Measurements from ENCODE around the gene RNH1. TPM values are rescaled to one million over a fixed set of nuclear protein-coding genes. Genes with fewer than 3 reads are reported as not detected.

The RNH1 gene
- total RNA-seq, 2 experiments from 2014 or later = 65.5 to 65.7 TPM

DNA sequence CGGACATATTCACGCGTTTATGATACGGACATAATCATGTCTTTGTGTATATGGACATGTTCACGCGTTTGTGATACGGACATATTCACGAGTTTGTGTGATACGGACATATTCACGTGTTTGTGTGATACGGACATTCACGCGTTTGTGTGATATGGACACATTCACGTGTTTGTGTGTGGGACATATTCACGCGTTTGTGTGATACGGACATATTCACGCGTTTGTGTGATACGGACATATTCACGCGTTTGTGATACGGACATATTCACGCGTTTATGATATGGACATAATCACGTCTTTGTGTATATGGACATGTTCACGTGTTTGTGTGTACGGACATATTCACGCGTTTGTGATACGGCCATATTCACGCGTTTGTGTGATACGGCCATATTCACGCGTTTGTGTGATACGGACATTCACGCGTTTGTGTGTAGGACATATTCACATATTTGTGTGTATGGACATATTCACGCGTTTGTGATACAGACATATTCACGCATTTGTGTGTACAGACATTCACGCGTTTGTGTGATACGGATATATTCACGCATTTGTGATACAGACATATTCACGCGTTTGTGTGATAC is 32.0 kb downstream of the RNH1 start:
- intact Hi-C loops (cut with micrococcal nuclease; ENCODE audit: unreplicated experiment) = no loop called here
- H3K9me2 ChIP-seq (ENCODE audit: insufficient read depth, low read length) = no peaks in the 10 kb centered on the region
- no peaks in the 10 kb centered on the region for H3K9me3 ChIP-seq (ENCODE audit: low read length)
- H3K4me2 ChIP-seq (ENCODE audit: low read length) = no peak overlapping the region
- no peak for DNase-seq (ENCODE audit: low spot score)
- POLR2A ChIA-PET = no interaction called here
- CTCF ChIA-PET (ENCODE audit: unreplicated experiment) = no interaction called here
- H4K20me1 ChIP-seq (ENCODE audit: insufficient read depth, low read length) = no peaks in the 10 kb centered on the region
- H3K79me2 ChIP-seq (ENCODE audit: insufficient read depth, low read depth, low read length) = no peaks in the 10 kb centered on the region
- no peaks in the 10 kb centered on the region for H3K4me1 ChIP-seq (ENCODE audit: insufficient read depth, low read length, poor library complexity, severe bottlenecking)
- no peak overlapping the region for H3K4me3 ChIP-seq (ENCODE audit: low read depth, low read length, poor library complexity, severe bottlenecking)
- TF ChIP-seq, protein P1, sequence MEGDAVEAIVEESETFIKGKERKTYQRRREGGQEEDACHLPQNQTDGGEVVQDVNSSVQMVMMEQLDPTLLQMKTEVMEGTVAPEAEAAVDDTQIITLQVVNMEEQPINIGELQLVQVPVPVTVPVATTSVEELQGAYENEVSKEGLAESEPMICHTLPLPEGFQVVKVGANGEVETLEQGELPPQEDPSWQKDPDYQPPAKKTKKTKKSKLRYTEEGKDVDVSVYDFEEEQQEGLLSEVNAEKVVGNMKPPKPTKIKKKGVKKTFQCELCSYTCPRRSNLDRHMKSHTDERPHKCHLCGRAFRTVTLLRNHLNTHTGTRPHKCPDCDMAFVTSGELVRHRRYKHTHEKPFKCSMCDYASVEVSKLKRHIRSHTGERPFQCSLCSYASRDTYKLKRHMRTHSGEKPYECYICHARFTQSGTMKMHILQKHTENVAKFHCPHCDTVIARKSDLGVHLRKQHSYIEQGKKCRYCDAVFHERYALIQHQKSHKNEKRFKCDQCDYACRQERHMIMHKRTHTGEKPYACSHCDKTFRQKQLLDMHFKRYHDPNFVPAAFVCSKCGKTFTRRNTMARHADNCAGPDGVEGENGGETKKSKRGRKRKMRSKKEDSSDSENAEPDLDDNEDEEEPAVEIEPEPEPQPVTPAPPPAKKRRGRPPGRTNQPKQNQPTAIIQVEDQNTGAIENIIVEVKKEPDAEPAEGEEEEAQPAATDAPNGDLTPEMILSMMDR (conservative IDR thresholded peaks at IDR 0.05; ENCODE audit: low read length) = no peak
- TF ChIP-seq EZH2phosphoT487 (IDR thresholded peaks at IDR 0.05; ENCODE audit: borderline replicate concordance, low read depth, low read length) = no peak
- H3K36me3 ChIP-seq (ENCODE audit: insufficient read depth, low read length) = no peaks in the 10 kb centered on the region
- no peak overlapping the region for H2AFZ ChIP-seq (ENCODE audit: low read length)
- H3K27ac ChIP-seq (ENCODE audit: low read depth, low read length, poor library complexity, severe bottlenecking) = no peak overlapping the region
- no TSS peak for BruUV-seq (replicated peaks)

DNA sequence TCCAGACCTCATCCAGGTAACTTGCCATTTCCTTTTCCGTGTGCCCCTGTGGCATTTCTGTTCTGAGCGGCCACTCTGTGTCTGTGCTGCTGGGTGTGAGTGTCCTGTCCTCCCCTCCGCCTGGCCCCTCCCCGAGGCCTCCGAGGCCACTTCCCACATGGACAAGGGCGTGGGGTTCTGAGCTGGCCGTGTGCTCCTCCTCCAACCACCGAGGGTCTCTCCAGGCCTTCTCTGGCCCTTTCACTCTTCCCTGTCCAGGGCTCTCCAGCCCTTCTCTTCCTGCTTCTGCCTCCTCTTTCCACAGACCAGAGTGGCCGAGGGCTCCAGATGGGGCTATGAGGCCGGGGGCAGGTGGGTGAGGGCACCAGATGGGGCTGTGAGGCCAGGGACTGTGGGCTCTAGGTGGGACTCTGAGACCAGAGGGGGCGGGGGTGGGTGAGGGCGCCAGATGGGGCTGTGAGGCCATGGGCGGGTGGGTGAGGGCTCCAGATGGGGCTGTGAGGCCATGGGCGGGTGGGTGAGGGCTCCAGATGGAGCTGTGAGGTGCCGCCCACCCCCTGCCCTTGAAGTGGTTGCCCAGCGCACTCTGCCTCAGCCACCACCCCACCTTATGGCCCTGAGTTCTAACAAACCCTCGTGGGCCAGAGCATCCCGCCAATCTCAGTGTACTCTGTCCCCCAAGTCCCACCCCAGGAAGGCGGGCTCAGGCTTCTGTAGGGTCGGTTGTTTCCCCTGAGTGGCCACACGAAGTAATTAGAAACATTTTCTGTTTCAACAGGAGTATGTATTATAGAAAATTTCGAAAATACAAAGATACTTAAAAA is 32.9 kb downstream of the RNH1 start:
- Histone ChIP-seq H3K27ac (ENCODE audit: low read depth, low read length, poor library complexity, severe bottlenecking) (no peak overlapping the region), H3K4me2 (ENCODE audit: low read length) (no peak overlapping the region), H3K4me3 (ENCODE audit: low read depth, low read length, poor library complexity, severe bottlenecking) (no peak overlapping the region), H3K4me1 (ENCODE audit: insufficient read depth, low read length, poor library complexity, severe bottlenecking) (no peaks in the 10 kb centered on the region), H2AFZ (ENCODE audit: low read length) (no peak overlapping the region), H3K9me3 (ENCODE audit: low read length) (no peaks in the 10 kb centered on the region), H3K9me2 (ENCODE audit: insufficient read depth, low read length) (no peaks in the 10 kb centered on the region), H3K79me2 (ENCODE audit: insufficient read depth, low read depth, low read length) (no peaks in the 10 kb centered on the region), H4K20me1 (ENCODE audit: insufficient read depth, low read length) (no peaks in the 10 kb centered on the region), H3K36me3 (ENCODE audit: insufficient read depth, low read length) (no peaks in the 10 kb centered on the region)
- no peak for DNase-seq (ENCODE audit: low spot score)
- BruUV-seq (replicated peaks) = no TSS peak
- no peak for TF ChIP-seq EZH2phosphoT487 (IDR thresholded peaks at IDR 0.05; ENCODE audit: borderline replicate concordance, low read depth, low read length)
- TF ChIP-seq, protein P1 (conservative IDR thresholded peaks at IDR 0.05; ENCODE audit: low read length) = no peak
- ChIA-PET CTCF (ENCODE audit: unreplicated experiment) (no interaction called here), POLR2A (no interaction called here)
- intact Hi-C loops (cut with micrococcal nuclease; ENCODE audit: unreplicated experiment) = no loop called here

DNA sequence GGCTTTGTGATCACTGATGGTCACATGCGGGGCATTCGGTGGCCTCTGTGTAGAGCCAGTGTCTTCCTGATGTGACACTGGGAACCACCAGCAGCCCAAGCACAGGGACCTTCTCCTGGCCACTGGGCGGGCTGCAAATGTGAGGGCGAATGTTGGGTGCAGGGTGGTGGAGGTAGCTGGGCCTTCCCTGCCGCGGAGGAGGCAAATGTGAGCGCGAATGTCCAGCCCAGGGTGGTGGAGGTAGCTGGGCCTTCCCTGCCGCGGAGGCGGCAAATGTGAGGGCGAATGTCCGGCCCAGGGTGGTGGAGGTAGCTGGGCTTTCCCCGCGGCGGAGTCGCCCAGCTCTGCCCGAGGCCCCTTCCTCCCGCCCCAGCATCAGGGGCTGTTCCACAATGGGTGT is 33.6 kb downstream of the RNH1 start:
- H3K27ac ChIP-seq (ENCODE audit: low read depth, low read length, poor library complexity, severe bottlenecking) = no peak overlapping the region
- DNase-seq (ENCODE audit: low spot score) = no peak
- BruUV-seq (replicated peaks) = no TSS peak
- intact Hi-C loops (cut with micrococcal nuclease; ENCODE audit: unreplicated experiment) = no loop called here
- no peaks in the 10 kb centered on the region for H4K20me1 ChIP-seq (ENCODE audit: insufficient read depth, low read length)
- no peak overlapping the region for H3K4me2 ChIP-seq (ENCODE audit: low read length)
- H3K4me3 ChIP-seq (ENCODE audit: low read depth, low read length, poor library complexity, severe bottlenecking) = no peak overlapping the region
- TF ChIP-seq EZH2phosphoT487 (IDR thresholded peaks at IDR 0.05; ENCODE audit: borderline replicate concordance, low read depth, low read length) = no peak
- TF ChIP-seq, protein P1 (conservative IDR thresholded peaks at IDR 0.05; ENCODE audit: low read length) = no peak
- no peaks in the 10 kb centered on the region for H3K4me1 ChIP-seq (ENCODE audit: insufficient read depth, low read length, poor library complexity, severe bottlenecking)
- POLR2A ChIA-PET = interaction anchor here (0.6 kb wide), 1 partner anchor 445 kb away, joined by 3 read pairs; no protein-coding TSS in a partner anchor
- no peaks in the 10 kb centered on the region for H3K9me2 ChIP-seq (ENCODE audit: insufficient read depth, low read length)
- no peaks in the 10 kb centered on the region for H3K9me3 ChIP-seq (ENCODE audit: low read length)
- CTCF ChIA-PET (ENCODE audit: unreplicated experiment) = no interaction called here
- no peak overlapping the region for H2AFZ ChIP-seq (ENCODE audit: low read length)
- H3K79me2 ChIP-seq (ENCODE audit: insufficient read depth, low read depth, low read length) = no peaks in the 10 kb centered on the region
- H3K36me3 ChIP-seq (ENCODE audit: insufficient read depth, low read length) = no peaks in the 10 kb centered on the region

Data from OCI-LY7 (cell line).